SH-SY5Y (cell line): Measurements from ENCODE around the gene RAPGEF1.

Source experiments
- GATA2 ChIP-seq: IDR thresholded peaks from 2 replicates; pipeline ENCODE4 v1.6.1; 2011; ENCODE audit warnings: mild to moderate bottlenecking, low read depth, low read length
- GATA3 ChIP-seq: IDR thresholded peaks from 2 replicates; pipeline ENCODE4 v1.6.1; 2011; ENCODE audit warnings: low read depth, mild to moderate bottlenecking, low read length, moderate library complexity

GRCh38 chr9:131743501-131743900, 3.6 kb upstream of the RAPGEF1 start:
- TF ChIP-seq GATA2 (no peak), GATA3 (no peak)
